Stimulated activated CD4-positive, alpha-beta T cell treated with anti-CD3 and anti-CD28 coated beads, Interleukin-4, amount 100 ng/mL, for 24 hours (primary cell): ENCODE data around the gene PALD1.
A peak's percentile ranks its signal among the peaks of the same experiment; 100 is the strongest.

ENCODE experiments used
- DNase-seq: peaks from one replicate; pipeline ENCODE4 v3.0.0-alpha.2; 2020

The PALD1 gene

DNA sequence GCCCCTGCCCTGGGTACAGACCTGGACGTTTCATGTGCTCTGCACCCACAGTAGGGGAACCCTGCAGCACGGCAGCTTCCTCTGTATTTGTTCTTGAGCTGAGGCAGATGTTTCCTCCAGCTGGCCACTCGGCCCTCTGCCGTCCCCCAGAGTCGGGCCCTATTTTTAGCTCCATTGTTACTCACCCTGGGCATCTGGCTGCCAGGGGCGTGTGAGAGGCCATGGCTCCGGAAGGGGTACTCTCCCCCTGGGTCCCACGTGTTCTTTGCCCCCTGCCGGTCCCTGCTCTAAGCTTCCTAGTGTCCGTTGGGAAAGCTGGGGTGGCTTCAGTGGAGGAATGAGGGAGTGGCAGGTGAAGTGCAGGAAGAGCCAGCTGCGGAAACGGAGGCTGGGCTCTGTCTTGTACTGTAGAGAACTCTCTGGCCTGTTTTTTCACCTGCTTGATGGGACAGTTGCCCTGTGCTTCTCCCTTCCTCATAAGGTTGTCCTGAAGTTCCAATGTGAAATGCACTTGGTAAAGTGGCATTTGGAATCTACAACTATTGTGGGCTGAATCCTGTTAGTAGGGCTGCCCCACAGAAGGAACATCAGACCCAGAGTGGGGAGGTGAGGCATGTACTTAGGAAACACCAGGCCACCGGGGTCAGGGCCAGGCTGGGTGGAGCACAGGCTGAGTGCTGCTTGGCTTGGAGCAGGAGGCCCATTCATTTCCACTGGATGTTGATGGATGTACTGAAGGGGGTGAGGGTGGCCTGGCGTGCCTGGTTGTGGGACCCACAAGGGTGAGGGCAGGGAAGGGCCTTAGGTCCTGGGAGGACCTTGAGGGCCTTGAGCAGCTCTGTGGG lies 30.6 kb downstream of the PALD1 start:
- no peak for DNase-seq

DNA sequence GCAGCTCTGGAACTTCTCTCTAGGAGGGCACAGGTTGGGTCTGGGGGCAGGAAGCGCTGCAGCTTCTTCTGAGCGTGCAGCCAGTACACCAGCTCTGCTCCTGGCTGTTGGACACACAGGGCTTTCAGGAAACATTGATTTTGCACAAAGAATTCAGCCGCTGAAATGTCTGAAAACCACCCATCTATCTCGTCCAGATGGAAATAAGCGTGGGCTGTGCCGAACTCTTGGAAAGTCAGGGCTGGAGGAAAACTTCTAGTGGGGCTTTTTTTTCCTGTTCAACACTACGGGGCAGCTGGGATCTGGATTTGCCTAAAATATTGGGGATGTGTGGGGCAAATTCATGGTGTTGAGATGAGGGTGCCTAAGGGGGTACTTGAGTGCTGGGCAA lies 31.2 kb downstream of the PALD1 start:
- DNase-seq, result no peak

DNA sequence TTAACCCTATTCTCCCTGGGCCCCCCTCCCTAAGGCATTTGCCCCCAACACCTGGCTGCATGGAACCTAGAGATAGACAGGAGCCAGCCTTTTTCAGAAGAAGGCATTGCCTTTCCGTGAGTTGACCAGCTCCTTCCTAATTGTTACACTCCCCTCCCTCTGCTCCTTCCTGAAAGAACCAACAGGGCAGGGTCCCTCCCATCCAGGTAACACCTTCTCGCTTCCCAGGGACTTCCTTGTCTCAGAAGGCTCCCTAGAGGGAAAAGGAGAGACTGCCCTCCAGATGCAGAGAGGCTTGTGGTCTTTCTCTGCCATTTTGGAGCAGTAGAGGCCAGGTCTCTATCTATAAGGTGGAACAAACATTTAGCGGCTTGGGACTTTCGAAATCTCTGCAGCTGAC lies 31.9 kb downstream of the PALD1 start:
- DNase-seq, result no peak

DNA sequence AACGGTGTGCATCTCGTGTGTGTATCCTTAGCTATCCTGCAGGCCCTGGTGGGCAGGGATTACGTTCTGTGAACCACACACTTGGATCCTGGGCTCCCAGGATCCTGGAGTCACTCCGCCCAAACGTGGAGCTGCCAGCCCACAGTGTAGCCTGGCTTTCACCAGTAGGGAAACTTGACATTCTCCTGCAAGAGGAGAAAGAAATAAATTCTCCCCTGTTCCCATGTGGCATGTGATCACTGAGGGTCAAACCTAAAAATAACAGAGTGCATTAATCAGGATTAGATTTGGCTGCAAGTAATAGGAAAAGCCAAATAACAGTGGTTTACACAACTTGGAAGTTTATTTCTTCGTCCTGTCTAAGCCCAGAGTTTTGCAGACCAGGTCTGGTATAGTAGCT lies 32.3 kb downstream of the PALD1 start:
- no peak for DNase-seq

DNA sequence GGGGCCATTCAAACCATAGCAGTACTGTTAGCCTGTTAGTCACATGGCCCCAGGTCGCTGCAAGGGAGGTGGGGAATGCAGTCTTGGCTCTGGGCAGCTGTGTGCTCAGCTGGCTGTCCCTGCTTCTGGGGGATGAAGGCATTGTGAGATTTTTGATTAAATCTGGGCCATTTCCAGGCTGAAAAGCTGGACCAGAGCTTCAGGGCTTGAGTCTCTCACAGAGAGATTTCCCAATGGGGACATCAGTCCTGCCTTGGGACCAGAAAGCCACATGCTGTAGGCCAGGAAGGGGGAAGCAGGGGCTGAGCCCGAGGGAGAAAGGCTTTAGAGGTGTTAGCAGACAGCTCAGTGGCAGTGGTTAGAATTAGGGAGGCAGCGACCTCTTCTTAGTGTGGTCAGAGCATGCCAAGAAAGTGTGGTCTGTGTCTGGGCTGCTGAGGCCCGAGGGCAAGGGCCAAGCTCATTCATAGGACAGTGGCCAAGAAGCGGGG lies 33.6 kb downstream of the PALD1 start:
- DNase-seq, result no peak

DNA sequence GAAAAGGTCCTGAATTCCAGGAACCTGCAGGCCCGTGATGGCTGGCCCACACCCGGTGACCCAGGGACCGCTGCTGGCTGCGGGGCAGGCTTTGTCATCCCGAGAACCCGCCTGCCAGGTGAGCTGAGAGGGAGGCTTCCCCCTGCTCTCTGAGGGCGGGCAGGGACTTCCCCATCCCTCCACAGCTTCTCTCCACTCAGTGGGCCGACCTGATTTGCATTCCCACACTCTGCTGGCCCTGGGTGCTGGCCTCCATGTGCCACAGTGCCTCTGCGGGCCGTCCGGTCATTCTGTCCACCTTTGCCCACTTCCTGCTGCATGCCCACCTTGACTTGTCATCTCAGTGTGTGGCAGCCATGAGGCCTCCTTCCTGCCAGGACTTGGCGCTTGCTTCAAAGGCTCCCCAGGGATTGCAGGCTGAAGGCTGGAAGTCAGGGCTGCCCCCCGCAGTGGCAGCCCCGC lies 35.3 kb downstream of the PALD1 start:
- peak; percentile 17 for DNase-seq

DNA sequence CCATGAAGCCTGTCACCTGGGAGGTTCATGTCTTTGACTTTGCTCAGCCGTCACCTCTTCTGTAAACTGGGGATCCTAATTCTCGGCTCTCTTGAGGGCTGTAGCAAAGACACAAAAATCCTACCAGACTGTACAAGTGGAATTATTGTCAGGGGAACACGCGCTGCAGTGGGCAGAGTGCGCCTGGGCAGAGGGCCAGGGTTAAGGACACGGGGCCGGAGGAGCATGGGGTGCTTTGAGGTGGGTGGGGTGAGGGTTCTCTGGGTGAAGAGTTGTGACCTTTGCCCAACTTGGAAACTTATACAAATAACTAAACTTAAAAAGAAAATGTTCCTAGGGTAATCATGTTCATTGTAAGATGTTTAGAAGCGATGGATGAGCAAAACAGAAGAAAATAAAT lies 36.0 kb downstream of the PALD1 start:
- no peak for DNase-seq

DNA sequence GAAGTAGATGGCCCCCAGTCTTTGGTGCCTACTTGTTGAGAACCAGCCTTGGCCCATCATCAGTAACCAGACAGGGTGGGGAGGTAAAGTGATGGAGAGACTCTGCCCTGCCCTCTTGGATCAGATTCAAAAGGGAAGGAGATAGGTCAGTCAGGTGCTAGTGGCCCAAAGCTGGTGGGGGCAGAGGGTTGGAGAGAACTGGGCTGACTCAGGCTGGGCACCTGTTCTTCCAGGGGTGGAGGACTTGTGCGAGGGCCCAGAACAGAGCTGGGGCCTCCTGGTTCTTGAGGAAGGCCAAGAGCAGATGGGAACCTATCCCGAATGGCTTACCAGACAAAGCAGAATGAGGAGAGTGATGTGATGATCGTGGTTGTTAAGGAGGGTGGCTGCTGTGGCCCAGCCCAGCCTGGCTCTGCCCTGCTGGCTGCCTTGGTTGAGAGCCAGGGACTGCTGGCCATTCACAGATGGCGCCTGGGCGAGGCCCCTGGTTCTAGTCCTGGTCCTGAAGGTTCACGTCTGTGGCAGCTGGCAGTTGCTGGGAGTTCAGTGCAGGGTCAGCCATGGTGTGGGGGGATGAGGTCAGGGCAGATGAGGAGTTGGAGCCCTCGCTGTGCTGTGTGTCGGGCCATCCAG lies 36.6 kb downstream of the PALD1 start:
- DNase-seq, result no peak

DNA sequence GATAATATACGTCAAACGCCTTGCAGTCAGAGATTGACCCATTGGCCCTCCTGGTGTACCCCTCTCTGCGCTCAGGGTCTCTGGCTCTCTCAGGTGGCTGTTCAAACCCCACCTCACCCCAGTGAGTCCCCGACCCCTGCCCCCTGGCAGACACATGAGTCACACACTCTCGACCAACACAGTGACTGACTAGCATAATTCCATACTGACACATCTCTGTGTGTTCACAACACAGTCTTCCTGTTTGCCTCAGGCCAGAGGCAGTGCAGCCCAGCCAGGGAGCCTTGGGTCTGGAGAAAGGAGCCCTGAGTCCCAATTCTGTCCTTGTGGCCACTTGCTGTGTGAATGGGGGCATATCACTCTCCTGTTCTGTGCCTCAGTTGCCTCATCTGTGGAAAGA lies 40.1 kb downstream of the PALD1 start:
- DNase-seq, result no peak

DNA sequence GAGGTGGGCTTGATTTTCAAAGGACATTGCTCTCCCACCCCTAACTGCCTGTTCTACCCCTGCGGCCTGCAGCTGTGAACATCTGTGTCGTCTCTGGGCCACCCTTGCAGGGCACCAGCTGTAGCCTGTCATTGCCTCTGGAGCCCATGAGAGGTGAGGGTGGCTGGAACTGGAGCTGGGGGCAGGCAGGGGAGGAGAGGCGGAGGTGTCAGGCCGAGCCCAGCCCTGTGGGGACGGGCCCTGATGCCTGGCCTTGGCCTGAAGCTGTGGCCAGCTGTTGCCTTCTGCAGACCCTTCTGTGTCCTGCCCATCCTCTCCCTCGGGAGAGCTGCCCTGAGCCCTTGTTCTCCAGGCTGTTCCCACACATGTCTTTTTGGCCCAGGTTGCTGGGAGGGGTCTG lies 44.5 kb downstream of the PALD1 start:
- no peak for DNase-seq

DNA sequence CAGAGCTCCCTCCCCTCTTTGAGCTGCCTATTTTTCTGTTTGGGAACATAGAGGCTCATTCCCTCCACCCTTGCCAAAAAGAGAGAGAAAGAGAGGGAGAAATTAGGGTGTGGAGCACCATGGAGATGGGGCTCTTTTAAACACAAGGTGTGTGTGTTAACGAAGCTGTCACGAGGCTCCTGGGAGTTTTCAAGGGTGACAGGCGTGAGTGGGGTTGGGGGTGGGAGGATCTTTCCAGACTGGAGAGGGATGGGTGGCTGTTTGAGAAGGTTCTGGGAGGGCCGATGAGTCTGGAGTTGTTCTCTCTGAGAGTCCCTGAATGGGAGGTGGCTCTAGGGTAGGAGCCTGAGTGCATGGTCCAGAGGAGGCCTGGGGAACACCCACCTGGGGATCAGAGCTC lies 45.0 kb downstream of the PALD1 start:
- no peak for DNase-seq

DNA sequence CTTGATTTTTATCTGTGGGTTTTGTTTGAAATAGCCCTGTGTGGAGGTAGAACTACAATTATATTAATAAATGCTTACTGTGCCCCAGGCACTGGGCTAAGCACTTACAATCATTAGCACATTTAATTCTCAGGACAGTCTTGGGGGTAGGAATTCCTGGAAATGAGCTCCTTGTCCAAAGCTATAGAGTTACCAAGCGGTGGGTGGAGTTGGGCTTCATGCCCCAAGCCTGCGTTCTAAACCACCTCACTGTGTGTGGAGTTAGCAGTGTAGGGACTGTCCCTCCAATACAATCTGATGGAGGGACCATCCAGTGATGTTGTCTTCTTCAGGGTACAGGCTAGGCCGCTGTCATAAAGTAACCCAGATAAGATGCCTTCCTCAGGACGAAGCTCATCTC lies 49.7 kb downstream of the PALD1 start:
- no peak for DNase-seq

DNA sequence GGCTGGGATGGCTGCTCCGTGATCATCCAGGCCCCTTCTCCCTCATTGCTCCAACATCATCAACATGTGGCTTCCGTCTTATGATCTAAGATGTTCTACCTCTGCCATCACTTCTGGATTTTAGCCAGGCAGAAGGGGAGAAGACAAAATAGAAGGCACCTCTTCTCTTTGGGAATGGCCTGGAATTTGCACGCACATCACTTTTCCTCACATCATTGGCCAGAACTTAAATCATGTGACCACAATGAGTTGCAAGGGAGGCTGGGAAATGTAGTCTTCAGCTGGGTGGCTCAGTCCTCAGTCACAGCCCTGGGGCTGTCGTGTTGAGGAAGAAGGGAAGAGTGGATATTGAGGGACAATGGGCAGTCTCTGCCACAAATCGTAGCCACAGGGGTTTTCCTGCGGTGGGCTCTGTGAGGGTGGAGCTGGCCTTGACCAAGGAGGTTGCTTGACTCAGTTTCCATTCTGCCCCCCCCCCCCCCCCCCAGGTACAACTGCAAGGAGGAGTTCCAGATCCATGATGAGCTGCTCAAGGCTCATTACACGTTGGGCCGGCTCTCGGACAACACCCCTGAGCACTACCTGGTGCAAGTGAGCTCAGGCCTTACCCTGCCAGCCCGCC lies 50.3 kb downstream of the PALD1 start:
- DNase-seq, result no peak

DNA sequence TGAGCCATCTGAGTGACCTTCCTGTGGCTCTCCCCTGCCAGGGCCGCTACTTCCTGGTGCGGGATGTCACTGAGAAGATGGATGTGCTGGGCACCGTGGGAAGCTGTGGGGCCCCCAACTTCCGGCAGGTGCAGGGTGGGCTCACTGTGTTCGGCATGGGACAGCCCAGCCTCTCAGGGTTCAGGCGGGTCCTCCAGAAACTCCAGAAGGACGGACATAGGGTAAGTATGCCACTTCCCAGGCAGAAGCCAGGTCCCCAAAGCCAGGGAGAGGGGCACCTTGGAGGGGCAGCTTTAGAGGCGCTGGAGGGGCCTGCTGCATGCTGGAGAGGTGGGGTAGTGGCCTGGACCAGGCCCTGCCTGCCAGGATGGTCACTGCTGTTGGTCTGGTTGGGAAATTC lies 51.3 kb downstream of the PALD1 start:
- DNase-seq, result no peak

DNA sequence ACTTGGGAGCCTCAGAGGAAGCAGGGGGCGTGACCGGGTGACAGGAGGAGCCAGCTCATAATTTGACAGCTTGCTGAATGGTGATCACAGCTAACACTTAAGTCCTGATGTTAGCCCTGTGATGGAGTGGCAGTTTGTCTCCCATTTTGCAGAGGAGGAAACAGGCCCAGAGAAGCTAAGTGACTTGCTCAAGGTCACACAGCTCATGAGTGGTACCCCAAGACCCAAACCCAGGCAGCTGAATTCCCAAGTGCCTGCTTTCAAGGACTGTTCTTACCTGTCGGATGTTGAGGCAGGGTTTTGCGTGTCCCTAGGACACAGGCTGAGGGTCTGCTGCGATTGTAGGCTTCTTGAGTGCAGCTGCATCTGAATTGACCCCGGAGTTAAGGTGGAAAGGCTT lies 51.7 kb downstream of the PALD1 start:
- no peak for DNase-seq

DNA sequence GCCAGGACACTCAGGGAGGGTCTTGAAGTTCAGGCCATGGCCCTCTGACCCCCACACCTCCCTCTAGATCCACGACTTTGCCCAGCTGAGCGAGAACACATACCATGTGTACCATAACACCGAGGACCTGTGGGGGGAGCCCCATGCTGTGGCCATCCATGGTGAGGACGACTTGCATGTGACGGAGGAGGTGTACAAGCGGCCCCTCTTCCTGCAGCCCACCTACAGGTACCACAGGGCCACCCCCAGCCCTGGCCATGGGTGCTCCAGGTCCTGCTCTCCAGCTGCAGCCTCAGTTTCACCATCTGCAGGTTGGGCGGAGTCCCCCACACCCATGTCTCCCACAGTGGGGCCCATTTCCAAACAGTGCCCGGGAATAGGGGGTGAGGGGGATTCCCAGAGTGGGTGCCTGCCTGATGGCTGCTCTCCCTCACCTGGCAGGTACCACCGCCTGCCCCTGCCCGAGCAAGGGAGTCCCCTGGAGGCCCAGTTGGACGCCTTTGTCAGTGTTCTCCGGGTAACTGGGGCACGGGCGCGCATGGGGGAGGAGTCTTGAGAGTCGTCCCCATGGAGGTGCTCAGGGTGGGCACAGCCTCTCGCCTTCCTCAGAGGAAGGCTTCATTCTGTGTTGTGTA lies 54.1 kb downstream of the PALD1 start:
- no peak for DNase-seq

DNA sequence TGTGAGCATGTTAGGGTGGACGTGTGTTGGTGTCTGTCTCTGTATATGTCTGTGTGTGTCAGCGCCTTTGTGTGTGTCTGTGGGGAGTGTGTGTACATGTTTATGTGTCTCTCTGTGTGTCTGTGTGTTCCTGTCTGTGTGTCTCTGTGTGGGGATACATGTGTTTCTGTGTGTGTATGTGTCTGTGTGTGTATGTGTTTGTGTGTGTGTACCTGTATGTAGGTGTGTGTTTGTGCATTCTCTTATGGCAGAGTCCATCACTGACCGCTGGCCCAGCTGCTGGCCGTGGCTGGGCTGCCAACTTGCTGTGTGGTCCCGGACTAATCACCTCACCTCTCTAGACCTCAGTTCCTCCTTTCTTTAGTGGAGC lies 54.6 kb downstream of the PALD1 start:
- no peak for DNase-seq

DNA sequence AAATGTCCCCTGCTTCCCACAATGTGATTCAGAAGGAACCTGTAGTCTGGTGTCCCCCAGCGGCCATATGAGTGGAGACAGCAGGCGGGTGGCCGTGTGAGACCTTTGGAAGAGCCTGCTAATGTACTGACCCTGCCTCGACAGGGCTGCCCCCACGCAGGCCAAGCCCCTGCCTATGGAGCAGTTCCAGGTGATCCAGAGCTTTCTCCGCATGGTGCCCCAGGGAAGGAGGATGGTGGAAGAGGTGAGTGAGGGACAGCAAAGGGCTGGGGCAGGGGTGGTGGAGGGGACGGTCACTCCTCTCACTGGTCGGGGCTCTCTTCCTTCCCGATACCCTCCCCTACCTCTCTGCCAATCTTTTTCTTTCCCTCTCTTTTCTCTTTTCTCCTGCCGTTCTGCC lies 55.7 kb downstream of the PALD1 start:
- no peak for DNase-seq

DNA sequence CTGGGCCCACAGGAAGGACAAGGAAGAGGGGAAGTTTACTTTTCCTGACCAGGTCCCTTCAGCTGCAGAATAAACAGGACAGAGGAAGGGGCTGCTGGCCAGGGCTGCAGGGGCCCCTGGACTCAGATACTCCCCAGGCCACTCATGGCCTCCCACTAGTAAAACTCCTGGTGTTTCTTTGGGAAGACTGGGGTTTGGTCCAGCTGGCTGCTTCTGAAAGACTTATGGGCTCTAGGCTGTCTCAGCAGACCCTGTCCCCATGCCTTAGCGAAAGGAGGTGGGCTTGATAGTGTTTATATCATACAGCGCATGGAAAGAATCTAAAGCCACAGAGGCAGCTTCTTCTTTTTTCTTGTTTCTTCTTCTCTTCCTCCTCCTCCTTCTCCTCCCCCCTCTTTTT lies 56.4 kb downstream of the PALD1 start:
- DNase-seq, result no peak

DNA sequence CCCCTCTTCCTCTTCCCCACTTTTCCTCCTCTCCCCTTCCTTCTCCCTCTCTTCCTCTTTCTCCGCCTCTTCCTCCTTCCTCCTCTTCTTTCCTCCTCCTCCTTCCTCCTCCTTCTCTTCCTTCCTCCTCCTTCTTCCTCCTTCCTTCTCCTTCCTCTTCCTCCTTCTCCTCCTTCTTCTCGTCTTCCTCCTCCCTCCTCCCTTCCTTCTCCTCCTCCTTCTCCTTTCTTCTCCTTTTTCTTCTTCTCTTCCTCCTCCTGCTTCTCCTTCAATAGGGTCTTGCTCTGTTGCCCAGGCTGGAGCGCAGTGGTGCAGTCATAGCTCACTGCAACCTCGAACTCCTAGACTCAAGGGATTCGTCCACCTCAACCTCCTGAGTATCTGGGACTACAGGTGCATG lies 56.9 kb downstream of the PALD1 start:
- no peak for DNase-seq

DNA sequence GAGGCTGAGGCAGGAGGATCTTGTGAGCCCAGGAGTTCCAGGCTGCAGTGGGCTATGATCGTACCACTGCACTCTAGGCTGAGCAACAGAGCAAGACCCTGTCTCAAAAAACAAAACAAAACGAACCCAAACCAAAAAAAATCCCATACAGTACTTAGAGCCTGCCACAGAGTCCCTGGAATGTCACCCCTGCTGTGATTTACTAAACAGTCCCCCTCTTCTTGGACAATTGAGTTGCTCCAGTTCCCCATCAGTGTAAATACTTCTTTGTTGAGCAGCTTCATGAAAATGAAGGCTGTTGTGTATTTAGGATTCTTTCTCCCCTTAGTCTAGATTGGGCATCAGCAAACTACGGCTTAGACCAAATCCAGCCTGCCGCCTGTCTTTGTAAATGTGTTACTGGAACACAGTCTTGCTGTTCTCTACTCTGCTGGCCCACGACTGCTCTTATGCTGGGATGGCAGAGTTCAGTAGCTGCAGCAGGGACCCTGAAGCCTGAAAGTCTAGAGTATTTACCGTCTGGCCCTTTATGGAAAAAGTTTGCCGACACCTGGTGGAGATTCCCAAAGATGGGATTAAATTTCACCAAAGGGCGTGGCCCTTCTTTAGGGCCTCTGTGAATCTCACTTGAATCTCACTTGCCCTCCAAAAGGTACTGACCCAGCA lies 57.8 kb downstream of the PALD1 start:
- no peak for DNase-seq

DNA sequence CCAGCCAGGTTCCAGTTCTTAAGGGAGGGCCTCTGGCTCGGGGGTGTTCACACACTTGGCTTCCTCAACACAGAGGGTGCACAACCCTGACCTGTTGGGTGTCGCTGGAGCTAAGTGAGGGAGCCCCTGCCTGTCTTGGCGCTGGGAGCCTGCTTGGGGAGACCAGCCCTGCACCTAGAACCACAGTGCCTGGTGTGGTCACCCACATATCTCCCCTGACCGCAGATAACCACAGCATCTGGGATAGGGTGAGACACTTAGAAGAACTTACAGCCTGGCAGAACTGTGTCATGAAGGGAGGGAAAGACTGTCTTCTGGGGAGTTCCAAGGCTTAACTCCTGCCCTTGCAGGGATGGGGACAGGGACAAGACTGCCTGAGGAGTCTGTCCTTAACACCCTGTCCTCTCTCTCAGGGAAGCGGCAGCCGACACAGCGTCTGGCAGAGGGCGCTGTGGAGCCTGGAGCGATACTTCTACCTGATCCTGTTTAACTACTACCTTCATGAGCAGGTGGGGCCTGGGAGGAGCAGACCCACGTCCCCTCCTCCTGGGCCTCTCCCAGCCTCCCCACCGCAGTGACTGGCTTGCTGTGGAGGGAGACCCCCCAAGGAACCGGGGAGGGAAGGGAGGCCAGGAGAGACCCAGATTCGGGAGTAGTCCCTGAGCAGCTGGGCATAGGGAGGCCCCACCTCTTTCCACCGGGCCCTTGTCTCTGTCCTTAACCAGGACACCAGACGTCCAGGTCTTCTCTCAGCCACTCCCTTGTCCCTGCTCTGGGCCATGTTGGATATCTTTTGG lies 59.0 kb downstream of the PALD1 start:
- no peak for DNase-seq
